ENCODE results near the gene CCT4.
"Not testable (repeated sequence)": the region's sequence is repeated elsewhere in the genome, so short reads cannot be mapped to it uniquely, and the experiment has no call there.

Gene CCT4

DNA sequence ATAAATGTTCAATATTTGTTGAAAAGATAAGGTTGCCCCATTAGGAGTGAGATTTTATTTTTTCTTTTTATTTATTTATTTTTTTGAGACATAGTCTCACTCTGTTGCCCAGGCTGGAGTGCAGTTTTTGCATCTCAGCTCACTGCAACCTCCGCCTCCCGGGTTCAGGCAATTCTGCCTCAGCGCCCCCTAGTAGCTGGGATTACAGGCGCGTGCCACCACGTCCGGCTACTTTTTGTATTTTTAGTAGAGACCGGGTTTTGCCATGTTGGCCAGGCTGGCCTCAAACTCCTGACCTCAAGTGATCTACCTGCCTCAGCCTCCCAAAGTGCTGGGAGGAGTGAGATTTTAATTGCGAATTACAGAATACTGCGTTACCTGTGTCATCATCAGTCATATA is 37.2 kb downstream of the CCT4 start:
- H3K4me1 ChIP-seq (ENCODE audit: control insufficient read depth, insufficient read depth, low read length), result peaks cover 15% of the 10 kb centered on the region
- not testable (repeated sequence) for H3K4me3 ChIP-seq (ENCODE audit: low read length in 2 of 2); H3K36me3 ChIP-seq (ENCODE audit: control insufficient read depth in 2 of 2, insufficient read depth in 2 of 2, low read length in 2 of 2); H3K27me3 ChIP-seq (ENCODE audit: control insufficient read depth in 1 of 2, insufficient read depth in 2 of 2, low read length in 2 of 2); H3K9ac ChIP-seq (ENCODE audit: low read length in 2 of 2); H3K9me3 ChIP-seq (ENCODE audit: control insufficient read depth in 2 of 2, low read length in 2 of 2); H3K27ac ChIP-seq (ENCODE audit: low read length)

DNA sequence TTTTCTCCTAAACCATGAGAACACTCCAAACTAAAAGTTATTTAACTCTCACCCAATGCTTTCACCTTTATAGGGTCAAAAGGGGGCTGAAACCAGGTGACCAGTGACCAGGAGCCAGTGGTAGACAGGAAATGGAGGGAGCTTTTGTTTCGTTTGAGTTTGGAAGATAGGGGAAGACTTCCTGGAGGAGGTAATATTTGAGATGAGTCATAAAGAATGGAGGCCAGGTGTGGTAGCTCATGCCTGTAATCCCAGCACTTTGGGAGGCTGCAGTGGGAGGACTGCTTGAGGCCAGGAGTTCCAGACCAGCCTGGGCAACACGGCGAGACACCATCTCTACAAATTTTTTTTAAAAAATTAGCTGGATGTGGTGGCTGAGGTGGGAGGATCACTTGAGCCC is 43.1 kb downstream of the CCT4 start:
- H3K9me3 ChIP-seq (ENCODE audit: control insufficient read depth in 2 of 2, low read length in 2 of 2), result no peaks in the 10 kb centered on the region
- no peak overlapping the region for H3K4me3 ChIP-seq (ENCODE audit: low read length in 2 of 2)
- no peaks in the 10 kb centered on the region for H3K36me3 ChIP-seq (ENCODE audit: control insufficient read depth in 2 of 2, insufficient read depth in 2 of 2, low read length in 2 of 2)
- H3K9ac ChIP-seq (ENCODE audit: low read length in 2 of 2), result no peak overlapping the region
- H3K4me1 ChIP-seq (ENCODE audit: control insufficient read depth, insufficient read depth, low read length), result no peaks in the 10 kb centered on the region
- no peaks in the 10 kb centered on the region for H3K27me3 ChIP-seq (ENCODE audit: control insufficient read depth in 1 of 2, insufficient read depth in 2 of 2, low read length in 2 of 2)
- H3K27ac ChIP-seq (ENCODE audit: low read length), result no peak overlapping the region

DNA sequence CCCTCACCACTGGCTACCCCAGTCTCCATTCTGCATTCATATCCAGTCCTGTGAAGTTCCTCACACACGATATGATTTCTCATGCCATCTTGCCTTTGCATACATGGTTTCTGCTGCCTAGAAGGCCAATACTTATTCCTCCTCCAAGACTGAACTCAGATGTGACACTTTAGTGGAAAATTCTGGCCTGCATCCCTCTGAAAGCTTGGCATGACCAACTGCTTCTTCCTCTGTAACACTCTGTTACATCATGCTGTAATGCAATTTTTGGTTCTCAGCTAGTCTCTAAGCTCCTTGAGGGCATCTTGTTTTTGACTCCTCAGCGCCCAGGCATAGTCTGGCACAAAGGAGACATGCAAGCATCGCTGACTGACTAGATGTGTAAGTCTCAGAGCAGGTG is 47.2 kb downstream of the CCT4 start:
- Histone ChIP-seq H3K36me3 (ENCODE audit: control insufficient read depth in 2 of 2, insufficient read depth in 2 of 2, low read length in 2 of 2) (no peaks in the 10 kb centered on the region), H3K9ac (ENCODE audit: low read length in 2 of 2) (no peak overlapping the region), H3K4me1 (ENCODE audit: control insufficient read depth, insufficient read depth, low read length) (no peaks in the 10 kb centered on the region), H3K4me3 (ENCODE audit: low read length in 2 of 2) (no peak overlapping the region), H3K9me3 (ENCODE audit: control insufficient read depth in 2 of 2, low read length in 2 of 2) (no peaks in the 10 kb centered on the region), H3K27me3 (ENCODE audit: control insufficient read depth in 1 of 2, insufficient read depth in 2 of 2, low read length in 2 of 2) (no peaks in the 10 kb centered on the region), H3K27ac (ENCODE audit: low read length) (no peak overlapping the region)

DNA sequence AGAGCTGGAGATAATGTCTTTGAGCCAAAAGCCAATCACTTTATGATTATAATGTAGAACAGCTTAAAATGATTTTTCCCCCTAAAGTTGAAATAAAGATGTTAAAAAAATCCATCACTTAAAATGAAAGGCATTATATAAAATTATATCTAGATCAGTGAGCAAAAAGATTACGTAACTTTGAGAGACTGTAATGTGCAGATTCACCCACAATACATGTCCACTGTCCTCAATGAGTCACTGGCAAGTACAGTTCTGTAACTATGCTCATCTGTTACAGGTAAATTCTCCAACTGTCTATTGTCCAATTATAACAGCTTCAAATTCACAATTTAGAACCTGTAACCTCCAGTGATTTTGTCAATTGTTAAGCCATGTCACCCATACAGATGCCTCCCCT is 53.6 kb downstream of the CCT4 start:
- Histone ChIP-seq H3K4me3 (ENCODE audit: low read length in 2 of 2) (no peak overlapping the region), H3K4me1 (ENCODE audit: control insufficient read depth, insufficient read depth, low read length) (no peaks in the 10 kb centered on the region), H3K27ac (ENCODE audit: low read length) (no peak overlapping the region), H3K9ac (ENCODE audit: low read length in 2 of 2) (no peak overlapping the region), H3K9me3 (ENCODE audit: control insufficient read depth in 2 of 2, low read length in 2 of 2) (no peaks in the 10 kb centered on the region), H3K27me3 (ENCODE audit: control insufficient read depth in 1 of 2, insufficient read depth in 2 of 2, low read length in 2 of 2) (no peaks in the 10 kb centered on the region), H3K36me3 (ENCODE audit: control insufficient read depth in 2 of 2, insufficient read depth in 2 of 2, low read length in 2 of 2) (no peaks in the 10 kb centered on the region)

DNA sequence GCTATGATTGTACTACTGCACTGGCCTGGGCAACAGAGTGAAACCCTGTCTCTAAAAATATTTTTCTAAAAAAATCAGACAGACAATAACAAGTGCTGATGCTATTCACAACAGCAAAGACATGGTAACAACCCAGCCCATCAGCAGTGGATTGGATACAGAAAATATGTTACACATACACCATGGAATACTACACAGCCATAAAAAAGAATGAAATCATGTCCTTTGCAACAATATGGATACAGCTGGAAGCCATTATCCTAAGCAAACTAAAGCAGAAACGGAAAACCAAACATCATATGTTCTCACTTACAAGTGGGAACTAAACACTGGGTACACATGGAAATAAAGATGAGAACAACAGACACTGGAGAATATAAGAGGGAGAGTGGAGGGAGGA is 54.5 kb downstream of the CCT4 start:
- no peaks in the 10 kb centered on the region for H3K27me3 ChIP-seq (ENCODE audit: control insufficient read depth in 1 of 2, insufficient read depth in 2 of 2, low read length in 2 of 2)
- H3K4me1 ChIP-seq (ENCODE audit: control insufficient read depth, insufficient read depth, low read length), result no peaks in the 10 kb centered on the region
- no peak overlapping the region for H3K4me3 ChIP-seq (ENCODE audit: low read length in 2 of 2)
- H3K9me3 ChIP-seq (ENCODE audit: control insufficient read depth in 2 of 2, low read length in 2 of 2), result no peaks in the 10 kb centered on the region
- H3K36me3 ChIP-seq (ENCODE audit: control insufficient read depth in 2 of 2, insufficient read depth in 2 of 2, low read length in 2 of 2), result no peaks in the 10 kb centered on the region
- no peak overlapping the region for H3K27ac ChIP-seq (ENCODE audit: low read length)
- no peak overlapping the region for H3K9ac ChIP-seq (ENCODE audit: low read length in 2 of 2)

DNA sequence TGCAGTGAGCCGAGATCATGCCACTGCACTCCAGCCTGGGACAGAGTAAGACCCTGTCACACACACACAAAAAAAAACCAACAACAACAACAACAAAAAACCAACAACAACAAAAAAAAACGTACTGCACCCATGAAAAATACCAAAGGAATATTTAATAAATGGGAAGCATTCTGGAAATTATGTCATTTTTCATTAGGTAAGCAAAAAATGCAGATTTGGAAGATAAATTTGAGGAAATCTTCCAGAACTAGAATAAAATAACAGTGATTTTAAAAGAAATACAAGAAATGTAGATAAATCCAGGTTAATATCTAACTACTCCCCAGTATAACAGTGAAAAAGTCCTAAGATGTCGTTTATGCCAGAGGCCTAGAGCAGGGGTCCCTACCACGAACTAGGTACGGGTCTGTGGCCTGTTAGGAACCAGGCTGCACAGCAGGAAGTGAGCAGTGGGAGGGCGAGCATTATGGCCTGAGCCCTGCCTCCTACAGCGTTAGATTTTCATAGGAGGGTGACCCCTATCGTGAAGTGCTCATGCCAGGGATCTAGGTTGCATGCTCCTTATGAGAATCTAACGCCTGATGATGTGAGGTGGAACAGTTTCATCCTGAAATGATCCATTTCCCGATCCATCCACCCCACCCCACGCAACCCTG is 56.1 kb downstream of the CCT4 start:
- Histone ChIP-seq H3K9ac (ENCODE audit: low read length in 2 of 2) (no peak overlapping the region), H3K27me3 (ENCODE audit: control insufficient read depth in 1 of 2, insufficient read depth in 2 of 2, low read length in 2 of 2) (no peaks in the 10 kb centered on the region), H3K27ac (ENCODE audit: low read length) (no peak overlapping the region), H3K4me1 (ENCODE audit: control insufficient read depth, insufficient read depth, low read length) (no peaks in the 10 kb centered on the region), H3K4me3 (ENCODE audit: low read length in 2 of 2) (no peak overlapping the region), H3K36me3 (ENCODE audit: control insufficient read depth in 2 of 2, insufficient read depth in 2 of 2, low read length in 2 of 2) (no peaks in the 10 kb centered on the region), H3K9me3 (ENCODE audit: control insufficient read depth in 2 of 2, low read length in 2 of 2) (no peaks in the 10 kb centered on the region)

DNA sequence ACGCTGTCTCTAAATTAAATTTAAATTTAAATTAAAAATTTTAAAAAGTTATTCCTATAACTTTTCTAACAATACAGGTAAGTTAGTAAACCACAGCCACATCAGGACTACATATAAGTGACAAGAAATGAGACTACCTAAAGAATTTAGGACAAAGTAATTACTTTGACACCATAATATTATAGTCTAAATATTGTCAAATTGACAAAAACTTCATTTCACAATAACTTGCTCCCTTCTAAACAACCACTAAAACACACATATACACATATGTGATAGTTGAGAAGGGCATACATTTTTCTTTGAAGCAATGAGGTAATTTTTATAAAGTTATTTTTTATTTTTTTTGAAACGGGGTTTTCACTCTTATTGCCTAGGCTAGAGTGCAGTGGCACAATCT is 66.2 kb downstream of the CCT4 start:
- Histone ChIP-seq H3K9ac (ENCODE audit: low read length in 2 of 2) (no peak overlapping the region), H3K27me3 (ENCODE audit: control insufficient read depth in 1 of 2, insufficient read depth in 2 of 2, low read length in 2 of 2) (no peaks in the 10 kb centered on the region), H3K27ac (ENCODE audit: low read length) (no peak overlapping the region), H3K4me1 (ENCODE audit: control insufficient read depth, insufficient read depth, low read length) (no peaks in the 10 kb centered on the region), H3K4me3 (ENCODE audit: low read length in 2 of 2) (no peak overlapping the region), H3K36me3 (ENCODE audit: control insufficient read depth in 2 of 2, insufficient read depth in 2 of 2, low read length in 2 of 2) (no peaks in the 10 kb centered on the region), H3K9me3 (ENCODE audit: control insufficient read depth in 2 of 2, low read length in 2 of 2) (no peaks in the 10 kb centered on the region)

Data from stomach smooth muscle (tissue), 2 donors.